IPS-15b (cell line): ENCODE measurements around the gene USP17L24.
"Not testable (repeated sequence)": the region's sequence is repeated elsewhere in the genome, so short reads cannot be mapped to it uniquely, and the experiment has no call there.

Experiments
- H3K27me3 ChIP-seq: one replicate; pipeline ENCODE4 v1.6.1; 2013; ENCODE audit warnings: low read length; ENCODE audit not compliant: control insufficient read depth, insufficient read depth
- H3K36me3 ChIP-seq: one replicate; pipeline ENCODE4 v1.6.1; 2013; ENCODE audit warnings: low read length; ENCODE audit not compliant: control insufficient read depth, insufficient read depth
- H3K4me1 ChIP-seq: one replicate; pipeline ENCODE4 v1.6.1; 2013; ENCODE audit warnings: mild to moderate bottlenecking, low read length; ENCODE audit not compliant: control insufficient read depth, insufficient read depth
- H3K4me3 ChIP-seq: one replicate; pipeline ENCODE4 v1.5.1; 2013; ENCODE audit warnings: low read depth, low read length
- H3K9ac ChIP-seq: one replicate; pipeline ENCODE4 v1.6.1; 2013; ENCODE audit warnings: low read depth, mild to moderate bottlenecking, low read length
- H3K9me3 ChIP-seq: one replicate; pipeline ENCODE4 v1.6.1; 2013; ENCODE audit warnings: mild to moderate bottlenecking, low read length; ENCODE audit not compliant: control insufficient read depth, insufficient read depth

Gene USP17L24

GRCh38 chr4:9324865-9325264, at the start of gene USP17L24:
USP17L24 (plus strand) TSS chr4:9325165; CDS start chr4:9325165, 0 bp downstream.
- H3K9me3 ChIP-seq, H3K4me1 ChIP-seq, H3K27me3 ChIP-seq, H3K9ac ChIP-seq, H3K36me3 ChIP-seq, H3K4me3 ChIP-seq: not testable (repeated sequence)

- not testable (repeated sequence) for H3K36me3 ChIP-seq
Observed at GRCh38 chr4:9324191-9324590, 774 bp upstream of the USP17L24 start.

GRCh38 chr4:9329611-9330010, 4.6 kb downstream of the USP17L24 start, which contains the start of gene USP17L25:
USP17L25 (plus strand) TSS chr4:9329911; CDS start chr4:9329911, 0 bp downstream.
- H3K4me1 ChIP-seq, H3K36me3 ChIP-seq, H3K9ac ChIP-seq, H3K4me3 ChIP-seq, H3K27me3 ChIP-seq, H3K9me3 ChIP-seq: not testable (repeated sequence)

More at GRCh38 chr4:9324191-9324590, 774 bp upstream of the USP17L24 start:
- not testable (repeated sequence) for H3K4me1 ChIP-seq, H3K27me3 ChIP-seq, H3K9ac ChIP-seq, H3K9me3 ChIP-seq, H3K4me3 ChIP-seq

GRCh38 chr4:9334358-9334757, 9.4 kb downstream of the USP17L24 start, which contains the start of gene USP17L26:
USP17L26 (plus strand) TSS chr4:9334658; CDS start chr4:9334658, 0 bp downstream.
- H3K4me3 ChIP-seq, H3K4me1 ChIP-seq, H3K36me3 ChIP-seq, H3K9ac ChIP-seq, H3K9me3 ChIP-seq, H3K27me3 ChIP-seq: not testable (repeated sequence)

- H3K9ac ChIP-seq, H3K4me1 ChIP-seq, H3K4me3 ChIP-seq, H3K36me3 ChIP-seq, H3K27me3 ChIP-seq, H3K9me3 ChIP-seq: not testable (repeated sequence)
Observed at GRCh38 chr4:9339103-9339502, 14.1 kb downstream of the USP17L24 start, which contains the start of gene USP17L5. USP17L5 (plus strand) TSS chr4:9339403; CDS start chr4:9339403, 0 bp downstream.

- not testable (repeated sequence) for H3K4me1 ChIP-seq, H3K9ac ChIP-seq, H3K36me3 ChIP-seq, H3K27me3 ChIP-seq, H3K9me3 ChIP-seq, H3K4me3 ChIP-seq
Observed at GRCh38 chr4:9343848-9344247, 18.9 kb downstream of the USP17L24 start, which contains the start of gene USP17L27. USP17L27 (plus strand) TSS chr4:9344148; CDS start chr4:9344148, 0 bp downstream.

- not testable (repeated sequence) for H3K9me3 ChIP-seq, H3K4me1 ChIP-seq, H3K27me3 ChIP-seq, H3K9ac ChIP-seq, H3K4me3 ChIP-seq, H3K36me3 ChIP-seq
Observed at GRCh38 chr4:9348593-9348992, 23.6 kb downstream of the USP17L24 start, which contains the start of gene USP17L28. USP17L28 (plus strand) TSS chr4:9348893; CDS start chr4:9348893, 0 bp downstream.

GRCh38 chr4:9350866-9351265, 25.9 kb downstream of the USP17L24 start:
- not testable (repeated sequence) for H3K27me3 ChIP-seq, H3K4me1 ChIP-seq, H3K4me3 ChIP-seq, H3K9ac ChIP-seq, H3K9me3 ChIP-seq, H3K36me3 ChIP-seq

GRCh38 chr4:9353338-9353737, 28.4 kb downstream of the USP17L24 start, which contains the start of gene USP17L29:
USP17L29 (plus strand) TSS chr4:9353638; CDS start chr4:9353638, 0 bp downstream.
- not testable (repeated sequence) for H3K9ac ChIP-seq, H3K4me1 ChIP-seq, H3K9me3 ChIP-seq, H3K36me3 ChIP-seq, H3K4me3 ChIP-seq, H3K27me3 ChIP-seq

- not testable (repeated sequence) for H3K9ac ChIP-seq, H3K36me3 ChIP-seq, H3K4me3 ChIP-seq, H3K9me3 ChIP-seq, H3K27me3 ChIP-seq, H3K4me1 ChIP-seq
Observed at GRCh38 chr4:9362829-9363228, 37.9 kb downstream of the USP17L24 start, which contains the start of gene USP17L30. USP17L30 (plus strand) TSS chr4:9363129; CDS start chr4:9363129, 0 bp downstream.
